WTC11 (cell line): ENCODE measurements around the gene SH3BP5L. TPM values are rescaled to one million over a fixed set of nuclear protein-coding genes. Genes with fewer than 3 reads are reported as not detected.

Source experiments
- ATAC-seq: fragments of 200-7000 bp; cut with Tn5 transposase; 2 replicates; pipeline ENCODE4 v1.10.0; 2021; ENCODE audit warnings: mild to moderate bottlenecking, moderate library complexity
- CTCF ChIA-PET: fragments of 300-600 bp; sonication (Branson Sonifier 250); formaldehyde crosslinking; loops from one replicate; lab custom pipeline; 2021; ENCODE audit warnings: antibody characterized with exemption; lab: Charles Lee
- POLR2A ChIA-PET: fragments of 350-600 bp; sonication (Branson Sonifier 250); formaldehyde crosslinking; loops from one replicate; lab custom pipeline; 2021; ENCODE audit warnings: antibody characterized with exemption; lab: Charles Lee
- DNase-seq: peaks from one replicate; pipeline ENCODE4 v3.0.0; 2021; ENCODE audit warnings: low spot score
- H3K27ac Mint-ChIP-seq: 2 replicates; pipeline ENCODE4 v1.8.0; 2021; ENCODE audit warnings: mixed read lengths
- H3K27me3 Mint-ChIP-seq: 2 replicates; pipeline ENCODE4 v1.8.0; 2021; ENCODE audit warnings: low read depth, mild to moderate bottlenecking, moderate library complexity, mixed read lengths
- H3K36me3 Mint-ChIP-seq: 2 replicates; pipeline ENCODE4 v1.8.0; 2021; ENCODE audit warnings: mixed read lengths
- H3K4me1 Mint-ChIP-seq: 2 replicates; pipeline ENCODE4 v1.8.0; 2022; ENCODE audit warnings: mixed read lengths
- H3K4me3 Mint-ChIP-seq: 2 replicates; pipeline ENCODE4 v1.8.0; 2021; ENCODE audit warnings: mild to moderate bottlenecking, moderate library complexity, mixed read lengths
- H3K9me3 Mint-ChIP-seq: 2 replicates; pipeline ENCODE4 v1.8.0; 2021; ENCODE audit warnings: mixed read lengths
- CREM ChIP-seq: sonication (generic); formaldehyde crosslinking; IDR thresholded peaks from 2 replicates; pipeline ENCODE4 v1.8.1; 2022; ENCODE audit warnings: mild to moderate bottlenecking, missing genetic modification reagents, moderate library complexity
- EMX1 ChIP-seq: fragments of 250-450 bp; sonication (Bioruptor Pico); IDR thresholded peaks from 2 replicates; pipeline ENCODE4 v1.8.0; 2021; ENCODE audit warnings: mild to moderate bottlenecking
- HMGA2 ChIP-seq: fragments of 250-450 bp; sonication (Bioruptor Pico); IDR thresholded peaks from 2 replicates; pipeline ENCODE4 v1.4.0; 2021; ENCODE audit warnings: mild to moderate bottlenecking, moderate library complexity
- IRF2 ChIP-seq: sonication (generic); formaldehyde crosslinking; IDR thresholded peaks from 2 replicates; pipeline ENCODE4 v1.8.0; 2022; ENCODE audit warnings: low read depth, missing genetic modification reagents, borderline replicate concordance
- NR3C1 ChIP-seq: sonication (generic); formaldehyde crosslinking; conservative IDR thresholded peaks from 2 replicates; pipeline ENCODE4 v1.8.1; 2023; ENCODE audit warnings: low read depth, mild to moderate bottlenecking, missing genetic modification reagents
- OVOL2 ChIP-seq: fragments of 250-450 bp; sonication (Bioruptor Pico); IDR thresholded peaks from 2 replicates; pipeline ENCODE4 v1.9.0; 2021; ENCODE audit warnings: mild to moderate bottlenecking, borderline replicate concordance
- TEAD1 ChIP-seq: sonication (generic); formaldehyde crosslinking; IDR thresholded peaks from 2 replicates; pipeline ENCODE4 v1.8.0; 2022; ENCODE audit warnings: mild to moderate bottlenecking, missing genetic modification reagents
- ZBTB21 ChIP-seq: sonication (generic); formaldehyde crosslinking; IDR thresholded peaks from 2 replicates; pipeline ENCODE4 v1.8.1; 2023; ENCODE audit warnings: mild to moderate bottlenecking, missing genetic modification reagents, borderline replicate concordance
- ZNF219 ChIP-seq: sonication (generic); formaldehyde crosslinking; IDR thresholded peaks from 2 replicates; pipeline ENCODE4 v1.8.0; 2023; ENCODE audit warnings: missing genetic modification reagents, mild to moderate bottlenecking, borderline replicate concordance
- ZNF396 ChIP-seq: fragments of 250-450 bp; sonication (Bioruptor Pico); IDR thresholded peaks from 2 replicates; pipeline ENCODE4 v1.8.0; 2021; ENCODE audit warnings: mild to moderate bottlenecking, moderate library complexity, borderline replicate concordance
- ZNF671 ChIP-seq: fragments of 250-450 bp; sonication (Bioruptor Pico); IDR thresholded peaks from 2 replicates; pipeline ENCODE4 v1.8.0; 2021; ENCODE audit warnings: mild to moderate bottlenecking
- total RNA-seq: library from RNA; stranded (reverse); gene quantifications from 3 replicates; pipeline ENCODE4 v1.2.3, GENCODE V29; 2021
- TF ChIP-seq, protein P1 (sequence below): fragments of 250-450 bp; sonication (Bioruptor Pico); IDR thresholded peaks from 2 replicates; pipeline ENCODE4 v1.9.0; 2021; ENCODE audit warnings: mild to moderate bottlenecking, borderline replicate concordance
- TF ChIP-seq, protein P2 (sequence below): sonication (generic); formaldehyde crosslinking; IDR thresholded peaks from 2 replicates; pipeline ENCODE4 v1.8.1; 2022; ENCODE audit warnings: mild to moderate bottlenecking, moderate library complexity, missing genetic modification reagents
- TF ChIP-seq, protein P3 (sequence below): sonication (generic); formaldehyde crosslinking; IDR thresholded peaks from 2 replicates; pipeline ENCODE4 v1.8.1; 2022; ENCODE audit warnings: low read depth, mild to moderate bottlenecking, moderate library complexity, missing genetic modification reagents, borderline replicate concordance
- TF ChIP-seq, protein P4 (sequence below): fragments of 250-450 bp; sonication (Bioruptor Pico); IDR thresholded peaks from 2 replicates; pipeline ENCODE4 v1.9.0; 2021; ENCODE audit warnings: mild to moderate bottlenecking
- TF ChIP-seq, protein P5 (sequence below): fragments of 250-450 bp; sonication (Bioruptor Pico); conservative IDR thresholded peaks from 2 replicates; pipeline ENCODE4 v1.9.0; 2021; ENCODE audit warnings: mild to moderate bottlenecking
- TF ChIP-seq, protein P6 (sequence below): fragments of 250-450 bp; sonication (Bioruptor Pico); IDR thresholded peaks from 2 replicates; pipeline ENCODE4 v2.1.2; 2022; ENCODE audit warnings: mild to moderate bottlenecking, moderate library complexity

The SH3BP5L gene
- total RNA-seq, 1 experiment from 2014 or later, result 32.9 TPM

DNA sequence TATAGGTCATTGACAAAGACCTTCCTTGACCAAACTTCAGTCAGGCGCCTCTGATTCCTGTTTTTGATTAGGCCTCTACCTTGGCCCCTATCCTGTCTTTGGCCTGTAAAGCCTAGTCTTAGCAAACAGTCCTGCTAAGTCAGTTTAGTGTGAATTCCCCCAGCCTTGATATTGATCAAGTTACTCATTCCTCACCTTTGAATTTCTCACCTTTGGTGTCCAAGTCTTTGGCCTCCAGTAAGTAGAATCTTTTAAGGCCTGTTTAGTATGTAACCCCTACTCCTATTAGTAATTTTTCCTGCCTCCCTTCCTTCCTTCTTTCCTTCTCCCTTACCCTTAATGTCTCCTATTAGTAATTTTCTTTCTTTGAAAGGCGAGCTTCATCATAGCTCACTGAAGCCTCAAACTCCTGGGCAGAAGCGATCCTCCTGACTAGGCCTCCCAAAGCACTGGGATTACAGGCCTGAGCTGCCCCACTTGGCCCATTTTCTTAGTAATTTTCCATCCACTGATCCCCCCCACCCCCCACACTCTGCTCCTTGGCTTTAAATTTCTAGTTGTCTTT is 46.2 kb upstream of the SH3BP5L start:
- Mint-ChIP-seq H3K27ac (no peak overlapping the region), H3K4me3 (peak overlapping the region; percentile 96), H3K4me1 (peaks cover 3% of the 10 kb centered on the region; the same call in 1 of the 2 replicates), H3K9me3 (no peaks in the 10 kb centered on the region), H3K27me3 (peaks cover 8% of the 10 kb centered on the region), H3K36me3 (no peaks in the 10 kb centered on the region)
- TF ChIP-seq, protein P1, sequence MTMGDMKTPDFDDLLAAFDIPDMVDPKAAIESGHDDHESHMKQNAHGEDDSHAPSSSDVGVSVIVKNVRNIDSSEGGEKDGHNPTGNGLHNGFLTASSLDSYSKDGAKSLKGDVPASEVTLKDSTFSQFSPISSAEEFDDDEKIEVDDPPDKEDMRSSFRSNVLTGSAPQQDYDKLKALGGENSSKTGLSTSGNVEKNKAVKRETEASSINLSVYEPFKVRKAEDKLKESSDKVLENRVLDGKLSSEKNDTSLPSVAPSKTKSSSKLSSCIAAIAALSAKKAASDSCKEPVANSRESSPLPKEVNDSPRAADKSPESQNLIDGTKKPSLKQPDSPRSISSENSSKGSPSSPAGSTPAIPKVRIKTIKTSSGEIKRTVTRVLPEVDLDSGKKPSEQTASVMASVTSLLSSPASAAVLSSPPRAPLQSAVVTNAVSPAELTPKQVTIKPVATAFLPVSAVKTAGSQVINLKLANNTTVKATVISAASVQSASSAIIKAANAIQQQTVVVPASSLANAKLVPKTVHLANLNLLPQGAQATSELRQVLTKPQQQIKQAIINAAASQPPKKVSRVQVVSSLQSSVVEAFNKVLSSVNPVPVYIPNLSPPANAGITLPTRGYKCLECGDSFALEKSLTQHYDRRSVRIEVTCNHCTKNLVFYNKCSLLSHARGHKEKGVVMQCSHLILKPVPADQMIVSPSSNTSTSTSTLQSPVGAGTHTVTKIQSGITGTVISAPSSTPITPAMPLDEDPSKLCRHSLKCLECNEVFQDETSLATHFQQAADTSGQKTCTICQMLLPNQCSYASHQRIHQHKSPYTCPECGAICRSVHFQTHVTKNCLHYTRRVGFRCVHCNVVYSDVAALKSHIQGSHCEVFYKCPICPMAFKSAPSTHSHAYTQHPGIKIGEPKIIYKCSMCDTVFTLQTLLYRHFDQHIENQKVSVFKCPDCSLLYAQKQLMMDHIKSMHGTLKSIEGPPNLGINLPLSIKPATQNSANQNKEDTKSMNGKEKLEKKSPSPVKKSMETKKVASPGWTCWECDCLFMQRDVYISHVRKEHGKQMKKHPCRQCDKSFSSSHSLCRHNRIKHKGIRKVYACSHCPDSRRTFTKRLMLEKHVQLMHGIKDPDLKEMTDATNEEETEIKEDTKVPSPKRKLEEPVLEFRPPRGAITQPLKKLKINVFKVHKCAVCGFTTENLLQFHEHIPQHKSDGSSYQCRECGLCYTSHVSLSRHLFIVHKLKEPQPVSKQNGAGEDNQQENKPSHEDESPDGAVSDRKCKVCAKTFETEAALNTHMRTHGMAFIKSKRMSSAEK, result no peak
- TF ChIP-seq CREM (CRISPR knock-in tag) (no peak), OVOL2 (CRISPR knock-in tag) (no peak), NR3C1 (CRISPR knock-in tag) (no peak), ZBTB21 (no peak), ZNF219 (CRISPR knock-in tag) (no peak), EMX1 (CRISPR knock-in tag) (no peak), IRF2 (CRISPR knock-in tag) (no peak), HMGA2 (no peak), ZNF396 (CRISPR knock-in tag) (no peak), ZNF671 (CRISPR knock-in tag) (no peak), TEAD1 (CRISPR knock-in tag) (no peak)
- TF ChIP-seq, protein P2, sequence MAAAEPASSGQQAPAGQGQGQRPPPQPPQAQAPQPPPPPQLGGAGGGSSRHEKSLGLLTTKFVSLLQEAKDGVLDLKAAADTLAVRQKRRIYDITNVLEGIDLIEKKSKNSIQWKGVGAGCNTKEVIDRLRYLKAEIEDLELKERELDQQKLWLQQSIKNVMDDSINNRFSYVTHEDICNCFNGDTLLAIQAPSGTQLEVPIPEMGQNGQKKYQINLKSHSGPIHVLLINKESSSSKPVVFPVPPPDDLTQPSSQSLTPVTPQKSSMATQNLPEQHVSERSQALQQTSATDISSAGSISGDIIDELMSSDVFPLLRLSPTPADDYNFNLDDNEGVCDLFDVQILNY (CRISPR knock-in tag), result no peak
- TF ChIP-seq, protein P3, sequence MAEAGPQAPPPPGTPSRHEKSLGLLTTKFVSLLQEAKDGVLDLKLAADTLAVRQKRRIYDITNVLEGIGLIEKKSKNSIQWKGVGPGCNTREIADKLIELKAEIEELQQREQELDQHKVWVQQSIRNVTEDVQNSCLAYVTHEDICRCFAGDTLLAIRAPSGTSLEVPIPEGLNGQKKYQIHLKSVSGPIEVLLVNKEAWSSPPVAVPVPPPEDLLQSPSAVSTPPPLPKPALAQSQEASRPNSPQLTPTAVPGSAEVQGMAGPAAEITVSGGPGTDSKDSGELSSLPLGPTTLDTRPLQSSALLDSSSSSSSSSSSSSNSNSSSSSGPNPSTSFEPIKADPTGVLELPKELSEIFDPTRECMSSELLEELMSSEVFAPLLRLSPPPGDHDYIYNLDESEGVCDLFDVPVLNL (CRISPR knock-in tag), result no peak
- TF ChIP-seq, protein P4, sequence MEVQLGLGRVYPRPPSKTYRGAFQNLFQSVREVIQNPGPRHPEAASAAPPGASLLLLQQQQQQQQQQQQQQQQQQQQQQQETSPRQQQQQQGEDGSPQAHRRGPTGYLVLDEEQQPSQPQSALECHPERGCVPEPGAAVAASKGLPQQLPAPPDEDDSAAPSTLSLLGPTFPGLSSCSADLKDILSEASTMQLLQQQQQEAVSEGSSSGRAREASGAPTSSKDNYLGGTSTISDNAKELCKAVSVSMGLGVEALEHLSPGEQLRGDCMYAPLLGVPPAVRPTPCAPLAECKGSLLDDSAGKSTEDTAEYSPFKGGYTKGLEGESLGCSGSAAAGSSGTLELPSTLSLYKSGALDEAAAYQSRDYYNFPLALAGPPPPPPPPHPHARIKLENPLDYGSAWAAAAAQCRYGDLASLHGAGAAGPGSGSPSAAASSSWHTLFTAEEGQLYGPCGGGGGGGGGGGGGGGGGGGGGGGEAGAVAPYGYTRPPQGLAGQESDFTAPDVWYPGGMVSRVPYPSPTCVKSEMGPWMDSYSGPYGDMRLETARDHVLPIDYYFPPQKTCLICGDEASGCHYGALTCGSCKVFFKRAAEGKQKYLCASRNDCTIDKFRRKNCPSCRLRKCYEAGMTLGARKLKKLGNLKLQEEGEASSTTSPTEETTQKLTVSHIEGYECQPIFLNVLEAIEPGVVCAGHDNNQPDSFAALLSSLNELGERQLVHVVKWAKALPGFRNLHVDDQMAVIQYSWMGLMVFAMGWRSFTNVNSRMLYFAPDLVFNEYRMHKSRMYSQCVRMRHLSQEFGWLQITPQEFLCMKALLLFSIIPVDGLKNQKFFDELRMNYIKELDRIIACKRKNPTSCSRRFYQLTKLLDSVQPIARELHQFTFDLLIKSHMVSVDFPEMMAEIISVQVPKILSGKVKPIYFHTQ (CRISPR knock-in tag), result no peak
- TF ChIP-seq, protein P5, sequence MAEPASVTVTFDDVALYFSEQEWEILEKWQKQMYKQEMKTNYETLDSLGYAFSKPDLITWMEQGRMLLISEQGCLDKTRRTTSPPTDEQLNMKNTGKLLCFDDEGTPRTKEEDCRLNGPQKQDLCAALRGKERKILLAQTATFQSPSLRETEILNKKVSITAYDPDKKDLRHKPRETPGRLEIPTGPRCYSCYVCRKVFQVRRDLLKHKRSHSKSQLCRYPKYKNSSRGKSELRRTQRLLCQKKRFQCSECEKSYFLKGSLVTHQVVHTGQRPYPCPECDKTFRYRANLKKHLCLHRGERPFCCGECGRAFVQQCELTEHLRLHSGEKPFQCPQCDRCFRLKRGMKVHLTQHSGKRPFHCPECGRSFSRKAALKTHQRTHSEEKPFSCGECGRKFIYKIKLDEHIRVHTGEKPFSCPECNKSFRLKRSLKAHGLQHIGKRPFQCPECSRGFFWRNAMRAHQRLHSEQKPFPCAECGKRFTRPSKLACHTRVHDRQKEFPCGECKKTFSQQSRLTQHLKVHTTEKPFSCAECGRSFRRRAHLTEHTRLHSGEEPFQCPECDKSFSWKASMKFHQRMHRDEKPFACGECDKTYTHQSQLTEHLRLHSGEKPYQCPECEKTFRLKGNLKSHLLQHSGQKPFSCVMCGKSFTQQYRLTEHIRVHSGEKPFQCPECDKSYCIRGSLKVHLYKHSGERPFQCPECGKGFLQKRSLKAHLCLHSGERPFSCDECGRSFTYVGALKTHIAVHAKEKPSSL (CRISPR knock-in tag), result no peak
- TF ChIP-seq, protein P6, sequence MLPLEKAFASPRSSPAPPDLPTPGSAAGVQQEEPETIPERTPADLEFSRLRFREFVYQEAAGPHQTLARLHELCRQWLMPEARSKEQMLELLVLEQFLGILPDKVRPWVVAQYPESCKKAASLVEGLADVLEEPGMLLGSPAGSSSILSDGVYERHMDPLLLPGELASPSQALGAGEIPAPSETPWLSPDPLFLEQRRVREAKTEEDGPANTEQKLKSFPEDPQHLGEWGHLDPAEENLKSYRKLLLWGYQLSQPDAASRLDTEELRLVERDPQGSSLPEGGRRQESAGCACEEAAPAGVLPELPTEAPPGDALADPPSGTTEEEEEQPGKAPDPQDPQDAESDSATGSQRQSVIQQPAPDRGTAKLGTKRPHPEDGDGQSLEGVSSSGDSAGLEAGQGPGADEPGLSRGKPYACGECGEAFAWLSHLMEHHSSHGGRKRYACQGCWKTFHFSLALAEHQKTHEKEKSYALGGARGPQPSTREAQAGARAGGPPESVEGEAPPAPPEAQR (CRISPR knock-in tag), result no peak
- DNase-seq (no peak), ATAC-seq (no peak)
- ChIA-PET CTCF (interaction anchor here (1.0 to 3.2 kb wide), 4 partner anchors 13 to 34 kb away, joined by 3 to 40 read pairs (median 4); partner anchors contain the start of genes PGBD2, ZNF672 and ZNF692), POLR2A (interaction anchor here (1.6 to 2.3 kb wide), 2 partner anchors 9 to 34 kb away, joined by 4 to 10 read pairs; partner anchors contain the start of gene PGBD2)
